ENCODE measurements around the gene ARMC9. TPM values are rescaled to one million over a fixed set of nuclear protein-coding genes. Genes with fewer than 3 reads are reported as not detected.
"Not testable (repeated sequence)": the region's sequence is repeated elsewhere in the genome, so short reads cannot be mapped to it uniquely, and the experiment has no call there.

The ARMC9 gene
- total RNA-seq, 2 donors from 2014 or later: 41.7 to 51.5 TPM

GRCh38 chr2:231399853-231400680, 201.6 kb downstream of the ARMC9 start:
- Histone ChIP-seq H3K9me3 (ENCODE audit: control insufficient read depth, low read length) (no peaks in the 10 kb centered on the region), H3K4me1 (ENCODE audit: control insufficient read depth, insufficient read depth, low read length) (no peaks in the 10 kb centered on the region), H3K27me3 (ENCODE audit: control insufficient read depth, insufficient read depth, low read length, poor library complexity, severe bottlenecking) (peaks cover 11% of the 10 kb centered on the region), H3K9ac (ENCODE audit: extremely low read depth, low read length, poor library complexity, severe bottlenecking) (no peak overlapping the region), H3K36me3 (ENCODE audit: control insufficient read depth, insufficient read depth, low read length) (no peaks in the 10 kb centered on the region), H3K27ac (ENCODE audit: low read depth, low read length) (no peak overlapping the region), H3K4me3 (ENCODE audit: low read length) (no peak overlapping the region)
- Mint-ChIP-seq H3K27me3 (ENCODE audit: insufficient read depth) (no peaks in the 10 kb centered on the region), H3K4me3 (no peak overlapping the region), H3K36me3 (ENCODE audit: low read depth) (peaks cover 8% of the 10 kb centered on the region), H3K4me1 (peaks cover 44% of the 10 kb centered on the region), H3K9me3 (no peaks in the 10 kb centered on the region), H3K27ac (peak overlapping the region; percentile 83)
- WGBS, 2 experiments (ENCODE audit: insufficient coverage in 1 of 2, insufficient read length in 1 of 2): 89 to 90% methylated on average over 3 to 12 of the region's 12 CpGs
- DNase-seq: no peak
- no peak for TF ChIP-seq CTCF (conservative IDR thresholded peaks at IDR 0.05)

GRCh38 chr2:231400681-231401080, 202.2 kb downstream of the ARMC9 start:
- not testable (repeated sequence) for H3K4me1 ChIP-seq (ENCODE audit: control insufficient read depth, insufficient read depth, low read length); H3K9ac ChIP-seq (ENCODE audit: extremely low read depth, low read length, poor library complexity, severe bottlenecking); H3K27ac ChIP-seq (ENCODE audit: low read depth, low read length); H3K4me3 ChIP-seq (ENCODE audit: low read length); H3K36me3 ChIP-seq (ENCODE audit: control insufficient read depth, insufficient read depth, low read length); H3K4me3 Mint-ChIP-seq; H3K27me3 Mint-ChIP-seq (ENCODE audit: insufficient read depth); H3K36me3 Mint-ChIP-seq (ENCODE audit: low read depth); H3K9me3 ChIP-seq (ENCODE audit: control insufficient read depth, low read length); DNase-seq; H3K9me3 Mint-ChIP-seq
- peak overlapping the region; percentile 83 for H3K27ac Mint-ChIP-seq
- peaks cover 48% of the 10 kb centered on the region for H3K4me1 Mint-ChIP-seq
- TF ChIP-seq CTCF (conservative IDR thresholded peaks at IDR 0.05): peak; percentile 46
- H3K27me3 ChIP-seq (ENCODE audit: control insufficient read depth, insufficient read depth, low read length, poor library complexity, severe bottlenecking): peaks cover 11% of the 10 kb centered on the region
- 57 to 72% methylated on average over 2 to 7 of the region's 8 CpGs for WGBS, 2 experiments (ENCODE audit: insufficient coverage in 1 of 2, insufficient read length in 1 of 2)

- H3K4me3 ChIP-seq (ENCODE audit: low read length); H3K27me3 Mint-ChIP-seq (ENCODE audit: insufficient read depth); H3K9ac ChIP-seq (ENCODE audit: extremely low read depth, low read length, poor library complexity, severe bottlenecking); H3K4me1 ChIP-seq (ENCODE audit: control insufficient read depth, insufficient read depth, low read length); H3K4me3 Mint-ChIP-seq; H3K36me3 Mint-ChIP-seq (ENCODE audit: low read depth); H3K9me3 Mint-ChIP-seq; H3K36me3 ChIP-seq (ENCODE audit: control insufficient read depth, insufficient read depth, low read length); H3K27ac ChIP-seq (ENCODE audit: low read depth, low read length); DNase-seq; H3K9me3 ChIP-seq (ENCODE audit: control insufficient read depth, low read length): not testable (repeated sequence)
- Mint-ChIP-seq H3K27ac (peak overlapping the region; percentile 13), H3K4me1 (peaks cover 51% of the 10 kb centered on the region)
- H3K27me3 ChIP-seq (ENCODE audit: control insufficient read depth, insufficient read depth, low read length, poor library complexity, severe bottlenecking): peaks cover 11% of the 10 kb centered on the region
- 88 to 90% methylated on average over 18 to 23 of the region's 23 CpGs for WGBS, 2 experiments (ENCODE audit: insufficient coverage in 1 of 2, insufficient read length in 1 of 2)
Measured at GRCh38 chr2:231401101-231401500, 202.7 kb downstream of the ARMC9 start.

- not testable (repeated sequence) for H3K36me3 Mint-ChIP-seq (ENCODE audit: low read depth); H3K4me3 Mint-ChIP-seq; DNase-seq; H3K9me3 Mint-ChIP-seq; H3K4me3 ChIP-seq (ENCODE audit: low read length); H3K9ac ChIP-seq (ENCODE audit: extremely low read depth, low read length, poor library complexity, severe bottlenecking); H3K9me3 ChIP-seq (ENCODE audit: control insufficient read depth, low read length); H3K27me3 Mint-ChIP-seq (ENCODE audit: insufficient read depth); H3K36me3 ChIP-seq (ENCODE audit: control insufficient read depth, insufficient read depth, low read length); H3K27ac ChIP-seq (ENCODE audit: low read depth, low read length); H3K27me3 ChIP-seq (ENCODE audit: control insufficient read depth, insufficient read depth, low read length, poor library complexity, severe bottlenecking); H3K27ac Mint-ChIP-seq; H3K4me1 ChIP-seq (ENCODE audit: control insufficient read depth, insufficient read depth, low read length)
- peaks cover 48% of the 10 kb centered on the region for H3K4me1 Mint-ChIP-seq
- 92 to 100% methylated on average over 8 to 14 of the region's 14 CpGs for WGBS, 2 experiments (ENCODE audit: insufficient coverage in 1 of 2, insufficient read length in 1 of 2)
Measured at GRCh38 chr2:231403421-231404182, 205.2 kb downstream of the ARMC9 start.
